ENCODE results near the gene GTPBP10.

DNA sequence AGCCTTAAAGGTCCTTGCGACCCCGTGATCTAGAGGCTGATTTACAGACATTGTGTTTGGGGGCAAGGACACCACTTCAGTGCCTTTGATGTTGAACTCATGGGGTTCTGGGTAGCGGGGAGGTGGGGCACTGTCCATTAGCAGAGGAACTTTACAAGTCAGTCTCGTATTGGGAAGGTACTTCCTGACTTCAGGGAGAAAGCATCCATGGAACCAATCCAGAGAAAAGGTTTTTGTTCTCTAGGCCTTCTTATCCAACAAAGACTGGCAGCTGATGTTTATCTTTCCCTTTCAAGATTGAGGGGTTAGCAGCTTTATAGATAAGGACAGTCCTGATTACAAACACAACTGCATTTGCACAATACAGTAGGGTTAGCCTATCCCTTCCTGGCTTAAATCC lies 2.8 kb downstream of the GTPBP10 start:
- TF ChIP-seq PAX5 (IDR thresholded peaks at IDR 0.05; ENCODE audit: insufficient read depth, low read length, severe bottlenecking) (no peak), POLR2A (IDR thresholded peaks at IDR 0.05; ENCODE audit: low read depth, low read length) (no peak), POLR2AphosphoS5 (IDR thresholded peaks at IDR 0.05; ENCODE audit: low read depth, low read length) (no peak), TAF1 (IDR thresholded peaks at IDR 0.05; ENCODE audit: low read depth, low read length) (no peak), POU2F2 (IDR thresholded peaks at IDR 0.05; ENCODE audit: low read depth, low read length) (no peak)

Measured in GM12891 (cell line).